NCI-H1105 treated with DMSO at 0.1 percent for 48 hours (cell line): ENCODE data around the gene MRC2.

ENCODE experiments used
- DNase-seq: peaks from one replicate; lab custom pipeline; 2025; lab: John Stamatoyannopoulos, UW

MRC2 gene

GRCh38 chr17:62701706-62702085 lies 74.2 kb downstream of the MRC2 start:
- no peak for DNase-seq

- DNase-seq: no peak
These were observed 75.3 kb downstream of the MRC2 start for GRCh38 chr17:62702746-62703260.

GRCh38 chr17:62703261-62703775 lies 75.8 kb downstream of the MRC2 start:
- no peak for DNase-seq

DNA sequence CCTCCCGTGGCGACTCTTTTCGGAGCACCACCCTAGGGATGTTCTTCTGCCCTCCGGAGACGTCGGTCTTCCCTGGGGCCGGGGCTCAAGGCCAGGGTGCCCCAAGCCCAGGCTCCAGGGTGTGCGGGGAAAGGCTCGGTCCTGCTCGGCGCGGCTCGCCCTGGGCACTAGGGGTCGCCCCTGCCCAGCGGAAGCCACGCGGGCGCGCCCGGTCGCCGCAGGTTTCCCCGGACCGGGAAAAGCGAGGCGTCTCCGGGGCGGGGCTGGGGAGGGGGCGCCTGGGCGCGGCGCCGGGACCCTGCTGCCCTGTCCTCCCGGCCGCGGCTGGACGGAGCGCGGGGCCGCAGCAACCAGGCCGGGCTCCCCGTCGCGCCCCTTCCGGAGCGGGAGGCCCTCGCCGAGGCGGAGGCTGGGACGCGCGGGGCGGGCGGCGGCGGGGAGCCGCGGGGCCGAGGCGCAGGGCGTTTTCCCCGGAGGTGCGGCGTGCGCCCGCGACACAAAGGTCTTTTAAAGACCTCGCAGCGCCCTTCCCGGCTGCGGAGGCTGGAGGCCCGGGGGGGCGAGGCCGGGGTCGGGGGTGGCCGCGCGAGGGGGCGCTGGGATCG lies 76.4 kb downstream of the MRC2 start:
- DNase-seq: peak; percentile 58

- peak; percentile 12 for DNase-seq
These were observed 77.0 kb downstream of the MRC2 start for GRCh38 chr17:62704381-62704971.

GRCh38 chr17:62705156-62705777 lies 77.8 kb downstream of the MRC2 start:
- DNase-seq: no peak

DNA sequence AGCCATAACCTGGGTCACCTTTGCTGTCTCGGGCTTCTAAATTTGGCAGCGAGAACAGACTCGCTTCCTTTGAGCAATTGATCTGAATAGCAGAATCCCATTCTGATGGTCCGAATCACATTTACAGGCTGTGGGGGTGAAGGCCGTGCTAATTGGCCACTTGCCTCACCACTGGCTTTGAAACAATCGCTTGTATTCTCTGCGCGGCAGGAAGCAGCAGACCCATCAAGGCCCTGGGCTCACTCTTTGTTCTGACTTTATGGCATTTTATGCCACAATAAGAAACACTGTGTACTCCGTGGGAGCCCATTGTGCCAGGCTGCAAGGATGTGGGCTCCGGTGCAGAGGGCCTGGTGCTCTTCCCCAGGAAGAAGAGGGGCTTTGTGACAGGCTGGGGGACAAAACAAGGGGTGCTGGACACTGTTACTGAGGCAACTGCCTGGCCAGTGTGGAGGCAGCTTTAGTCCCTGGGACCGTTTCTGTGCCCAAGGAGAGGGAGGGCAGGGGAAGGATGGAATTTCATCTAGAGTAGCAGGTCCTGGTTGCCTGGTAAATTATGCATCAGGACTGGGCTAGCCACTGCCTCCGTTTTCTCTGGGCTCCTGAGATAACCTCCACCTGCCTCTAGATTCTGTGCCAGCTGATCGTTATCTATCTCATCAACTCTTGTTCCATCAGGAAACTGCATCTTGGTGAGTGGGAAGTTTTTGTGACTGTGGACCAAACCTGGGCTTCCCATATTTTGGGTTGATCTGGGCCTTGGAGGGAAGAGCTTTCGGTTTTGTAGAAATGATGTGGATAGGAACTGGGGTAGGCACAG lies 78.5 kb downstream of the MRC2 start:
- DNase-seq: peak; percentile 5

DNA sequence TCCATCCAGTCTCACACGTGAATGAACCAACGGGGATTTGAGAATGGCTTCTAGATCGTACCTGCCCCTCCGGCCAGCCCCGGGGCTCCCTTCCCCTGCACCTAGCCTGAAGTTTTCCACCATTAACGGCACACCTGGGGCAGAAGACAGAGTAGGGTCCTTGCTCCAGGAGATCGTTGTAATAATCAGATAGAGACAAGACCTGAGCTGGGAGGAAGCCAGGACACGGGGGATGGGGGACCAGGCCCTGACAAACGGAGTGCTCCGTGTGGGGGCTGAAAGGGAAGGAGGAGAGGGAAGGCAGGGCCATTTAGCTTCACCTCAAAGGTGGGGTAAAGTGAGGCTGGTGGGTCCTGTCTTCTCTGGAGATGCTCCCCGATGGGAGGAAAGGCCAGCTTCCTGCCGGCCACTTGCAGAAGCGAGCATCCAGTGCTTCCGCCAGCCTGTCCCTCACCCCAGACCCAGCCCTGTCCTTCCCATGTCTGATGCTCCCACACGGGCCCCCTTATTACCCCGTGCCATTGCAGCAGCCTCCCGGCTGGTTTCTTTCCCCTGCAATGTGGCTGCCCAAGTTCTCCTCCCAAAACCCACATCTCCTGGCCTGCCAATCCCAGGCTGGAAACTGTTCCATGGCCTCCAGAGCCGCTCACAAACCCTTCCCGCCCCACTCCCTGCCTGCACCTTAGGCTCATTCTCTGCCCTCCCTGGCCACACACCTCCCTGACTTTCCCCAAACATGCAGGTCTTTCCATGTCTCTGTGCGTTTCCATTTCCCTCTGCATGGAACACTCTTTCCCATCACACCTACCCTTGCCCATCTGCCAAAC lies 79.3 kb downstream of the MRC2 start:
- no peak for DNase-seq

DNA sequence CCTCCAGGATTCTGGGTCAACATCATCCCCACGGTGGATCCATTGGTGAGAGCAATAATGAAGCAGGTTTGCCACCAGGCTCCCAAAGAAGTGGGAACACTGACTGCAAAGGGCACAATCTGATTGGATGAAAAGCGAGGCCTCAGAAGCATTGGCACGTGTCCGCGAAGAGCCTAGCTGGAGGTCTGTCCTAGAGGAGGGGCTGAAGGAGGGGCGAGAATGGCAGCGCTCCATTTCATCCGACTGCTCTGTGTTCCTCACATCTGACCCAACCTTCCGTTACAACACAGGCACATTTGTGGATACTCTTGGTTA lies 79.9 kb downstream of the MRC2 start:
- no peak for DNase-seq

DNA sequence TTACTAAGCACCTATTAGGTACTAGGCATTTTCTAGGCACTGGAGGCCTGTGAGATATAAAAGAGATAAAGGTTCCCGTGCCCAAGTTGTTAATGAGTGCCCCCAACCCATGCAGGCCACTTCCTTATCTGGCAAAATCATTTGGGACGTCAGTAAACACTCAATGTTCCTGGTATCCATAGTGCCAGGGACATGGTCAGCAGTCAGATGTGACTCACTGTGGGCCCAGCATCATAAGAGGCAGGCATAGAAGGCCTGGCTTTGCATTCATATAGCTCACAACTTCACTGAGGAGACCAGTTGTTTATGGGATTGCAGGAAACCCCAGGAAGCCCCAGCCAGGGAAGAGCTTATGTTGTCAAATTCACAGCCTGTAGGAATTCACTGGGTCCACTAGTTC lies 81.1 kb downstream of the MRC2 start:
- no peak for DNase-seq

DNA sequence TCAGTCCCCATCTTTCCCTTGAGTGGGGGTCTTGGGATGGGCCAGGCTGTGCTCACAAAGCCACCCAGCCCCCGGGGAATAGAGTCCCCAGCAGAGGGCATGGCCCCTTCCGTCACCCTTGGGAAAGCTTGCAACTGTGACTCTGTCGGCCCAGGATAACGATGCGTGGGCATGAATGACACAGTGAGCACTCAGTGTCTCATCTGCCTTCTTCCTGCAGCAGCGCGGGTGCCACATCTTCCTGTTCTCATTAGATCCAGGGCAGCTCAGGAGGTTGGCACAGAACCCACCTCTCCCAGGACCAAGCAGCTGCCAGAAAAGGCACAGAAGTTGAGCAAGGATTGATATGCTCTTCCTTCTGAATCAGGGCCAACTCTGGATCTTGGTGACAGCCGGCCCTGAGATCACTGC lies 84.7 kb downstream of the MRC2 start:
- no peak for DNase-seq

GRCh38 chr17:62713086-62713881 lies 85.8 kb downstream of the MRC2 start:
- no peak for DNase-seq

GRCh38 chr17:62714016-62714777 lies 86.7 kb downstream of the MRC2 start:
- no peak for DNase-seq

DNA sequence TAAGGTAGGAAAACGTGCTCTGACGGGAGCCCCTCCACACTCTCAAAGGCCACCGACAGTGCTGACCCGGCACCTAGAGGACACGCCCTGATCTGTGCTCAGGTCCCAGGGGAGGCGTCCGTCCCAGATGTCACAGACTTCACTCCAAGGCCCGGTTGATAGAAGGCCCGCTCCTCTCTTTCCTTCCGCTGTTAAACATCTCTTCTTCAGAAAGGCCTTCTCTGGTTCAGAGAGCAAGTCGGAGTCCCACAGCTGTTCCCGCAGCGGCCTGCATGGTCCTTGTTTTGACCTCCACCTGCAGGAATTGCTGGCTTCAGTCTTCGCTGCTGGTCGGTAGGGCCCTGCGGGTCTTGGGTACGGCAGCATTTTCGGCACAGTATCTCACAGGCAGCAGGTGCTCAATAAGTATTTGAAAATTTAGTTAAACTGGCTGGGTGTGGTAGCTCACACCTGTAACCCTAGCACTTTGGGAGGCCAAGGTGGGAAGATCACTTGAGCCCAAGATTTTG lies 88.5 kb downstream of the MRC2 start:
- no peak for DNase-seq

- DNase-seq: no peak
These were observed 89.5 kb downstream of the MRC2 start for GRCh38 chr17:62716834-62717588.

- DNase-seq: no peak
These were observed 90.1 kb downstream of the MRC2 start for GRCh38 chr17:62717589-62717855.

- no peak for DNase-seq
These were observed 90.4 kb downstream of the MRC2 start for GRCh38 chr17:62717889-62718288.

DNA sequence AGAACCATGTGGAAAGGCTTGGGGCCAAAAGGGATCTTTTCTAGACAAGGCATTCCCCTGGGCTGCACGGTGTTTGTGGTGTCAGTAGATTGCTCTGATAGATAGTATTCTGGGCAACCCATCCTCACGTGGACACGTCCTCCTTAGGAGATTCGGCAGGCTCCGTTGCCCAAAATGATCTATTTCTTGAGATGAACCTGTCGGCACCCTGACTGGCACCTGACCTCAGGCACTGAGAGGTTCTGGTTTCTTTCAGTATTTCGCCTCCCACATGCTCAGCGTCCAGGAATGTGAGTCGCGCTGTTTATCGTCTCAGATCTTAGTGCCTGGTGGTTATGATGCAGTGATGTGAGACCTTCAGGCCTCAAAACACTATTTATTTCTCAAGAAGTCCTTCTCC lies 91.0 kb downstream of the MRC2 start:
- no peak for DNase-seq

DNA sequence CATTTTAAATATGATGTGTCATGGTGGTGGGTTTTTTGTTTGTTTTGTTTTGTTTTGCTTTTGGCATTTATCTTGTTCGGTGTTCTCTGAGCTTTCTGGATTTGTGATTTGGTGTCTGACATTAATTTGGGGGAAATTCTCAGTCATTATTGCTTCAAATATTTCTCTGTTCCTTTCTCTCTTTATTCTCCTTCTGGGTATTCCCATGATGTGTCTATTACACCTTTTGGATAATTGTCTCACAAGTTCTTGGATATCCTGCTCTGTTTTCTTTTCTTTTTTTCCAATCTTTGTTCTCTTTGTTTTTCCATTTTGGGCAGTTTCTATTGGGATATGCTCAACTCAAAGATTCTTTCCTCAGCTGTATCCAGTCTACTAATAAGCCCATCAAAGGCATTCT lies 92.1 kb downstream of the MRC2 start:
- DNase-seq: no peak
